DND-41 (cell line): ENCODE results near the gene CAPN5.

Experiments used
- ATAC-seq: fragments of 200-7000 bp; cut with Tn5 transposase; 3 replicates; pipeline ENCODE4 v1.9.1; 2021; ENCODE audit warnings: low read depth; ENCODE audit not compliant: insufficient read depth
- DNase-seq: peaks from one replicate; pipeline ENCODE4 v3.0.0-alpha.2; 2020
- H2AFZ ChIP-seq: 2 replicates; pipeline ENCODE4 v1.6.0; 2012; ENCODE audit warnings: low read depth, low read length
- H3K27ac ChIP-seq: 2 replicates; pipeline ENCODE4 v1.5.1; 2012; ENCODE audit warnings: low read length, inconsistent platforms
- H3K27me3 ChIP-seq: fragments of 200-600 bp; sonication (generic); 2 replicates; pipeline ENCODE4 v1.6.0; 2012; ENCODE audit warnings: low read length, mild to moderate bottlenecking, inconsistent platforms; ENCODE audit not compliant: insufficient read depth, poor library complexity
- H3K36me3 ChIP-seq: 2 replicates; pipeline ENCODE4 v1.5.1; 2012; ENCODE audit warnings: low read length, inconsistent platforms; ENCODE audit not compliant: insufficient read depth
- H3K4me1 ChIP-seq: 2 replicates; pipeline ENCODE4 v1.5.1; 2012; ENCODE audit warnings: mild to moderate bottlenecking, low read length; ENCODE audit not compliant: insufficient read depth
- H3K4me2 ChIP-seq: 2 replicates; pipeline ENCODE4 v1.6.0; 2012; ENCODE audit warnings: mild to moderate bottlenecking, moderate library complexity, low read length, inconsistent platforms; ENCODE audit not compliant: insufficient read depth
- H3K4me3 ChIP-seq, 2 experiments: fragments of 200-600 bp in 1 of 2; shearing (Covaris generic) in 1 of 2; 2 replicates each; pipeline ENCODE4 v1.5.1; 2012 to 2016; ENCODE audit warnings: inconsistent platforms in 2 of 2, low read length in 2 of 2, mild to moderate bottlenecking in 2 of 2, low read depth in 1 of 2, moderate library complexity in 1 of 2
- H3K79me2 ChIP-seq: 2 replicates; pipeline ENCODE4 v1.6.0; 2012; ENCODE audit warnings: low read length, inconsistent platforms; ENCODE audit not compliant: insufficient read depth
- H3K9ac ChIP-seq: 2 replicates; pipeline ENCODE4 v1.6.0; 2012; ENCODE audit warnings: low read depth, mild to moderate bottlenecking, inconsistent platforms, low read length, moderate library complexity
- H3K9me3 ChIP-seq: 2 replicates; pipeline ENCODE4 v1.5.1; 2012; ENCODE audit warnings: low read length, moderate library complexity, mild to moderate bottlenecking, inconsistent platforms; ENCODE audit not compliant: insufficient read depth, severe bottlenecking
- H4K20me1 ChIP-seq: 2 replicates; pipeline ENCODE4 v1.6.0; 2012; ENCODE audit warnings: low read length; ENCODE audit not compliant: insufficient read depth
- EZH2 ChIP-seq: IDR thresholded peaks from 3 replicates; pipeline ENCODE4 v1.6.1; 2012; ENCODE audit warnings: borderline replicate concordance, low read depth, mild to moderate bottlenecking, moderate library complexity, low read length, inconsistent platforms; ENCODE audit not compliant: severe bottlenecking
- TF ChIP-seq, protein P1 (sequence below): IDR thresholded peaks from 2 replicates; pipeline ENCODE4 v1.5.1; 2012; ENCODE audit warnings: borderline replicate concordance, low read length, moderate library complexity, mild to moderate bottlenecking; ENCODE audit not compliant: poor library complexity, severe bottlenecking; ENCODE audit errors: extremely low read depth

CAPN5 gene

DNA sequence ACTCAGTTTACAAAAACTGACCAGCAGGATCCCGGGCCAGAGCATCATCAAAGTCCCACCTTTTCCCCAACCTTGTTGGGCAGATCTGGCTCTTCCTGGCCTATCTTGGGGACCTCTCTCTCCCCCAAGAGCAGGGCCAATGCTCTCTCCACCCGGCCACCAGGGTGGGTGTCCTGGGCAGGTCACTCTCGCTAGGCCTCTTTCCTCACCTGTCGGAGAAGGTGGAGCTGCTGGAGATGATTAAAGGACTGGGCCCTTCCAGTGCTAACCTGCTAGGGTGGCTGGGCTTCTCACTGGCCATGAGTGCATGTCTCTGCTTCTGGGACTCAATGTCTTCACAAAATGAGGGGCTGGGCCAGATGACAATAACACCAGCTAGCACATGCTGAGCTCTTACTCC, 2.9 kb upstream of the CAPN5 start:
- H2AFZ ChIP-seq: no peak overlapping the region
- no peaks in the 10 kb centered on the region for H4K20me1 ChIP-seq
- peaks cover 26% of the 10 kb centered on the region for H3K4me1 ChIP-seq
- no peak for TF ChIP-seq EZH2
- TF ChIP-seq, protein P1, sequence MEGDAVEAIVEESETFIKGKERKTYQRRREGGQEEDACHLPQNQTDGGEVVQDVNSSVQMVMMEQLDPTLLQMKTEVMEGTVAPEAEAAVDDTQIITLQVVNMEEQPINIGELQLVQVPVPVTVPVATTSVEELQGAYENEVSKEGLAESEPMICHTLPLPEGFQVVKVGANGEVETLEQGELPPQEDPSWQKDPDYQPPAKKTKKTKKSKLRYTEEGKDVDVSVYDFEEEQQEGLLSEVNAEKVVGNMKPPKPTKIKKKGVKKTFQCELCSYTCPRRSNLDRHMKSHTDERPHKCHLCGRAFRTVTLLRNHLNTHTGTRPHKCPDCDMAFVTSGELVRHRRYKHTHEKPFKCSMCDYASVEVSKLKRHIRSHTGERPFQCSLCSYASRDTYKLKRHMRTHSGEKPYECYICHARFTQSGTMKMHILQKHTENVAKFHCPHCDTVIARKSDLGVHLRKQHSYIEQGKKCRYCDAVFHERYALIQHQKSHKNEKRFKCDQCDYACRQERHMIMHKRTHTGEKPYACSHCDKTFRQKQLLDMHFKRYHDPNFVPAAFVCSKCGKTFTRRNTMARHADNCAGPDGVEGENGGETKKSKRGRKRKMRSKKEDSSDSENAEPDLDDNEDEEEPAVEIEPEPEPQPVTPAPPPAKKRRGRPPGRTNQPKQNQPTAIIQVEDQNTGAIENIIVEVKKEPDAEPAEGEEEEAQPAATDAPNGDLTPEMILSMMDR: no peak
- no peak overlapping the region for H3K27ac ChIP-seq
- no peak for ATAC-seq
- H3K9me3 ChIP-seq: no peaks in the 10 kb centered on the region
- H3K9ac ChIP-seq: no peak overlapping the region
- H3K36me3 ChIP-seq: no peaks in the 10 kb centered on the region
- DNase-seq: no peak
- H3K79me2 ChIP-seq: no peaks in the 10 kb centered on the region
- peaks cover 3% of the 10 kb centered on the region for H3K27me3 ChIP-seq
- no peak overlapping the region for H3K4me2 ChIP-seq
- no peak overlapping the region for H3K4me3 ChIP-seq

DNA sequence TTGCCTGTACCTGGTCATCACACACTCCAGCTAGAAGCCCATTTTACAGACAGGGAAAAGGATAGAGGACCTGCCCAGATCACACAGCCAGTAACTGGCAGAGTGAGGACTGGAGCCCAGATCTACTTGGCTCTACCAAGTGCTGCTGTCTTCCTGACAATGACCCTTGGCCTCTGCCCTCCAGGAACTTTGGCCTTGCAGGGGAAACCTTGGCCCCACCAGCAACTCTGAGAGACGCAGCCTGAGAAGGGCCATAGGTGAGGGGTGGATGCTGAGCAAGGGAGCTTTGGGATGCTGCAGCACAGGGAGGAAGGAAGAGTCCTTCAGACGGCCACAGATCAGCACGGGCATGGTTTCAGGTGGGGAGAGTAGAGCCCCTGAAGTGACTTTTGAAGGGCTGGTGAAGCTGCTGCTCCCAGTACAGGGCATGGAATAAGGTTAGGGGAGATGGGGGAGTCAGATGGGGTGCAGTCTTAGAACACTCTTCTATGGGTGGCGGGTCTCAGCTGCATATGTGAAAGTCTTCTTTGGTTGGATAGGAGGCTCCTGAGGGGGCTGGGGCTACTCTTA, 2.0 kb upstream of the CAPN5 start:
- no peaks in the 10 kb centered on the region; the same call in 1 of the 2 replicates for H4K20me1 ChIP-seq
- no peak overlapping the region for H3K9ac ChIP-seq
- no peaks in the 10 kb centered on the region for H3K36me3 ChIP-seq
- no peak overlapping the region for H3K27ac ChIP-seq
- ATAC-seq (no peak), DNase-seq (no peak)
- peaks cover 3% of the 10 kb centered on the region for H3K27me3 ChIP-seq
- no peak for TF ChIP-seq EZH2
- TF ChIP-seq, protein P1: no peak
- no peaks in the 10 kb centered on the region for H3K79me2 ChIP-seq
- no peak overlapping the region for H2AFZ ChIP-seq
- no peaks in the 10 kb centered on the region for H3K9me3 ChIP-seq
- no peak overlapping the region for H3K4me3 ChIP-seq
- H3K4me2 ChIP-seq: no peak overlapping the region
- H3K4me1 ChIP-seq: peaks cover 26% of the 10 kb centered on the region

DNA sequence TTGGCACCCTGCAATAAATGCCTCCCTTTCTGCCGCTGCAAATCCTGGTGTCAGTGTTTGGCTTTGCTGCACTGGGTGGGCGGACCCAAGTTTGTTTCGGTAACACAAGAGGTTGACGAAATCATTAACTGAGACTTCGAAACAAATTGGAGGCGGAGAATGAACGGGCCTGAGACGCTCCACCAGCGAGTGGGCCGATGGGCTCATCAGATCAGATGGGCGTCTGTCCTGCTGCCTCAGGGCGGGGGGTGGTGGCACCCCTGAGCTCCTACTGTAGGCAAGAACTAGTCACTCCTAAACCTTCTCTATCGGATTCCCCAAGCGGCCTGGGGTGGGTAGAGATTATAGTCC, 918 bp upstream of the CAPN5 start:
- no peaks in the 10 kb centered on the region for H3K79me2 ChIP-seq
- TF ChIP-seq, protein P1: no peak
- no peak for TF ChIP-seq EZH2
- peaks cover 26% of the 10 kb centered on the region for H3K4me1 ChIP-seq
- no peaks in the 10 kb centered on the region for H3K27me3 ChIP-seq
- peak overlapping the region; percentile 84 for H3K4me2 ChIP-seq
- ATAC-seq: no peak
- H3K9ac ChIP-seq: peak overlapping the region; percentile 77
- 0 out of 2 replicates have a peak overlapping the region, but pooled peaks have one; percentile 77 for H3K27ac ChIP-seq
- no peaks in the 10 kb centered on the region for H3K9me3 ChIP-seq
- no peak for DNase-seq
- no peaks in the 10 kb centered on the region for H3K36me3 ChIP-seq
- peak overlapping the region in 1 of 2 experiments; percentile 84; a peak in 2 of 4 replicates for H3K4me3 ChIP-seq
- no peaks in the 10 kb centered on the region; the same call in 1 of the 2 replicates for H4K20me1 ChIP-seq
- peak overlapping the region; percentile 91 for H2AFZ ChIP-seq
